HCT116 (cell line): Measurements from ENCODE around the gene MLC1. TPM values are rescaled to one million over a fixed set of nuclear protein-coding genes. Genes with fewer than 3 reads are reported as not detected.
A peak's percentile ranks its signal among the peaks of the same experiment; 100 is the strongest.

ENCODE experiments used
- ATAC-seq: fragments of 200-7000 bp; cut with Tn5 transposase; 2 replicates; pipeline ENCODE4 v1.9.1; 2020; ENCODE audit warnings: mild to moderate bottlenecking, moderate library complexity
- BruUV-seq: library from RNA; stranded (reverse); fragments of 400-500 nt; replicated peaks from 2 replicates; lab custom pipeline; 2021; lab: Mats Ljungman, UMichigan
- CTCF ChIA-PET: fragments of 300-600 bp; sonication (Branson Sonifier 250); formaldehyde crosslinking; loops from one replicate; lab custom pipeline; 2021; ENCODE audit warnings: antibody characterized with exemption; lab: Charles Lee
- POLR2A ChIA-PET: fragments of 300-600, 350-600 bp; sonication (Branson Sonifier 250); formaldehyde crosslinking; loops from one replicate; lab custom pipeline; 2021; ENCODE audit warnings: antibody characterized with exemption; lab: Charles Lee
- RAD21 ChIA-PET, 2 experiments: fragments of 300-600 bp; sonication (Branson Sonifier 250); formaldehyde crosslinking; loops; one replicate each; lab custom pipeline; 2023; ENCODE audit warnings: low total read pairs in 2 of 2; ENCODE audit not compliant: uncharacterized antibody in 2 of 2, unreplicated experiment in 2 of 2, low non-redundant PET in 1 of 2; lab: Charles Lee
- DNase-seq: peaks from one replicate; pipeline ENCODE4 v3.0.0-alpha.2; 2010; ENCODE audit warnings: low read depth, low spot score
- H2AFZ ChIP-seq: fragments of 200-600 bp; shearing (Covaris generic), sonication (generic); 2 replicates; pipeline ENCODE4 v1.6.1; 2017; ENCODE audit warnings: low read depth, mixed run types, mixed read lengths, antibody characterized with exemption, low read length; ENCODE audit not compliant: poor library complexity, severe bottlenecking
- H3K27ac ChIP-seq: 2 replicates; pipeline ENCODE4 v1.5.1; 2012; ENCODE audit warnings: low read depth, low read length
- H3K27me3 ChIP-seq: fragments of 200-600 bp; sonication (generic); 2 replicates; pipeline ENCODE4 v1.6.1; 2016; ENCODE audit warnings: mixed run types, low read length, mixed read lengths; ENCODE audit not compliant: insufficient read depth
- H3K36me3 ChIP-seq, 2 experiments: fragments of 200-500 bp in 1 of 2; fragments of 200-600 bp in 1 of 2; sonication (Bioruptor generic) in 1 of 2; sonication (generic) in 1 of 2; 2 replicates each; pipeline versions ENCODE4 v1.5.1 to v1.6.1; 2014 to 2016; ENCODE audit warnings: low read length in 2 of 2, inconsistent platforms in 1 of 2, mixed read lengths in 1 of 2, mixed run types in 1 of 2; ENCODE audit not compliant: insufficient read depth in 2 of 2, control insufficient read depth in 1 of 2
- H3K4me1 ChIP-seq, 2 experiments: fragments of 200-600 bp in 1 of 2; sonication (generic) in 1 of 2; 2 replicates each; pipeline versions ENCODE4 v1.5.1 to v1.6.1; 2012 to 2017; ENCODE audit warnings: low read length in 2 of 2, inconsistent platforms in 1 of 2, mild to moderate bottlenecking in 1 of 2, mixed read lengths in 1 of 2, mixed run types in 1 of 2, moderate library complexity in 1 of 2; ENCODE audit not compliant: insufficient read depth in 2 of 2, control insufficient read depth in 1 of 2
- H3K4me2 ChIP-seq: fragments of 200-600 bp; sonication (generic); 2 replicates; pipeline ENCODE4 v1.6.1; 2017; ENCODE audit warnings: mixed run types, low read length, mixed read lengths
- H3K4me3 ChIP-seq, 2 experiments: fragments of 200-600 bp in 1 of 2; sonication (generic) in 1 of 2; replicated peaks in 1 of 2; 2 replicates each; pipeline ENCODE4 v1.5.1; 2011 to 2016; ENCODE audit warnings: low read length in 2 of 2, control low read depth in 1 of 2, low read depth in 1 of 2, mild to moderate bottlenecking in 1 of 2, mixed read lengths in 1 of 2, mixed run types in 1 of 2
- H3K79me2 ChIP-seq: fragments of 200-600 bp; sonication (generic); 2 replicates; pipeline ENCODE4 v1.6.1; 2017; ENCODE audit warnings: mild to moderate bottlenecking, mixed run types, low read length, moderate library complexity, mixed read lengths; ENCODE audit not compliant: insufficient read depth
- H3K9ac ChIP-seq: fragments of 200-600 bp; sonication (generic); 2 replicates; pipeline ENCODE4 v1.6.1; 2016; ENCODE audit warnings: low read length, mixed read lengths
- H3K9me2 ChIP-seq: fragments of 200-600 bp; sonication (generic), shearing (Covaris generic); 2 replicates; pipeline ENCODE4 v1.6.1; 2017; ENCODE audit warnings: mixed run types, mild to moderate bottlenecking, moderate library complexity; ENCODE audit not compliant: insufficient read depth
- H3K9me3 ChIP-seq, 2 experiments: fragments of 200-500 bp in 1 of 2; fragments of 200-600 bp in 1 of 2; sonication (Bioruptor generic) in 1 of 2; sonication (generic) in 1 of 2; 2 replicates each; pipeline ENCODE4 v1.6.1; 2014 to 2017; ENCODE audit warnings: low read length in 2 of 2, mixed read lengths in 2 of 2, inconsistent platforms in 1 of 2, low read depth in 1 of 2, mild to moderate bottlenecking in 1 of 2, mixed run types in 1 of 2, moderate library complexity in 1 of 2; ENCODE audit not compliant: control insufficient read depth in 1 of 2, insufficient read depth in 1 of 2
- H4K20me1 ChIP-seq: fragments of 200-600 bp; sonication (generic), shearing (Covaris generic); 2 replicates; pipeline ENCODE4 v1.6.1; 2017; ENCODE audit warnings: mixed run types, mild to moderate bottlenecking, moderate library complexity; ENCODE audit not compliant: insufficient read depth
- ZNF274 ChIP-seq: fragments of 200-500 bp; sonication (Bioruptor generic); IDR thresholded peaks from 2 replicates; pipeline ENCODE4 v1.6.1; 2014; ENCODE audit warnings: mild to moderate bottlenecking, low read depth, low read length, inconsistent platforms
- intact Hi-C: fragments of 100-400 bp; cut with micrococcal nuclease; formaldehyde crosslinking; loops from 2 replicates; pipeline ENCODE4 v1.10.0; 2022
- total RNA-seq: library from RNA; stranded (reverse); gene quantifications from one replicate; pipeline ENCODE4 v1.2.1, GENCODE V29; 2021; ENCODE audit not compliant: unreplicated experiment
- TF ChIP-seq, protein P1 (sequence below), 3 experiments: fragments of 200-600 bp in 1 of 3; sonication (generic) in 1 of 3; IDR thresholded peaks in 2 of 3; conservative IDR thresholded peaks in 1 of 3; 2 replicates each; pipeline ENCODE4 v1.5.1; 2012 to 2017; ENCODE audit warnings: low read depth in 2 of 3, low read length in 2 of 3, antibody characterized with exemption in 1 of 3, borderline replicate concordance in 1 of 3, control low read depth in 1 of 3, mild to moderate bottlenecking in 1 of 3, mixed read lengths in 1 of 3, mixed run types in 1 of 3, moderate library complexity in 1 of 3; ENCODE audit not compliant: insufficient read depth in 1 of 3

The MLC1 gene
- total RNA-seq, 1 experiment from 2014 or later, result not detected

DNA sequence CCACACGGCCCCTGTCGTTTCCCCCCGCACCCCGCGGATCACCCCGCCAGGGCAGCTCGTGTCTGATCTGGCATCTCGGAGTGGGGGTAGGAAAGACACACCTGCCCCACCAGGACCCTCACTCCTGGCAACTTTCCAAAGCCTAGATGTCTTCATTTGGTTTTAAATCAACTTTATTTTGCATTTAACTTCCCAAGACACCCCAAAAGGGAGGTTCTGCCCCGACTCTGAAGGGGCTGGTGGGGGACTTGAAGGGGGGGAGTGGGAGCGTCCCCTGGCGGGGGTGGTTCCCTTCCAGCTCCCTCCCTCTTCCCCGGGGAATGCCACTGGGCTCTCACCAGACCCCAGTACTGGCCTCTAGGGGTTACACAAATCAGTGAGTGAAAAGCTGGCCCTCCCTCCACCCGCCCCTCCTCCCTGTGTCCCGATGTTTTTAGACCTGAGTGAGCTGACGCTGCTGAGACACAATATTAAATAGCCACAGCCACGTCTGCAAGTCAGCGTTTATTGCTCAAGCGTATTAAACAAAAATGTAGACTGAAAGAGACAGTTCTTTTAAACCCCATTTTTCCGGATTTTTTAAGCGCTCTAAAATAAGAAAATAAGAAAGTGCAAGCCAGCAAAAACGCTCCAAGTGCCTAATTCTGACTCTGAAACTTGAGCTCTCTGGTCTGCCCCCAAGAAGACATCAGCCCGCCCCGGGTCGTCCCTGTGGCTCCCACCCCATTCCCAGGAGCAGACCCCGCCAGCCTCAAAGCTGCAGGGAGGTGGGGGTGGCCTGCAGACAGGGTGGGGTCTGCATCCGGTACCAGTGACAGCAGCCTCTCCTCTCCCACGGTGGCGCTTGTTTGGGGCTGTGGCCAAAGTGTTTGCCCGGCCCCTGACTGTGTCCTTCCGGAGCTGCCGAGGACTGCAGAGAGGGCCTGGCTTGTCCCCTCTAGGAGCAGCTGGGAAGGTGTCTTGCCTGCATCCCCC, 26.0 kb downstream of the MLC1 start:
- CTCF ChIA-PET, result no interaction called here
- Histone ChIP-seq H3K27ac (no peak overlapping the region), H3K4me1 (no peaks in the 10 kb centered on the region)
- no peak for TF ChIP-seq ZNF274
- TF ChIP-seq, protein P1, sequence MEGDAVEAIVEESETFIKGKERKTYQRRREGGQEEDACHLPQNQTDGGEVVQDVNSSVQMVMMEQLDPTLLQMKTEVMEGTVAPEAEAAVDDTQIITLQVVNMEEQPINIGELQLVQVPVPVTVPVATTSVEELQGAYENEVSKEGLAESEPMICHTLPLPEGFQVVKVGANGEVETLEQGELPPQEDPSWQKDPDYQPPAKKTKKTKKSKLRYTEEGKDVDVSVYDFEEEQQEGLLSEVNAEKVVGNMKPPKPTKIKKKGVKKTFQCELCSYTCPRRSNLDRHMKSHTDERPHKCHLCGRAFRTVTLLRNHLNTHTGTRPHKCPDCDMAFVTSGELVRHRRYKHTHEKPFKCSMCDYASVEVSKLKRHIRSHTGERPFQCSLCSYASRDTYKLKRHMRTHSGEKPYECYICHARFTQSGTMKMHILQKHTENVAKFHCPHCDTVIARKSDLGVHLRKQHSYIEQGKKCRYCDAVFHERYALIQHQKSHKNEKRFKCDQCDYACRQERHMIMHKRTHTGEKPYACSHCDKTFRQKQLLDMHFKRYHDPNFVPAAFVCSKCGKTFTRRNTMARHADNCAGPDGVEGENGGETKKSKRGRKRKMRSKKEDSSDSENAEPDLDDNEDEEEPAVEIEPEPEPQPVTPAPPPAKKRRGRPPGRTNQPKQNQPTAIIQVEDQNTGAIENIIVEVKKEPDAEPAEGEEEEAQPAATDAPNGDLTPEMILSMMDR (IDR thresholded peaks at IDR 0.05 in 2 of 3, conservative IDR thresholded peaks at IDR 0.05 in 1 of 3; ENCODE audit: borderline replicate concordance in 1 of 3, insufficient read depth in 1 of 3, low read depth in 2 of 3, low read length in 2 of 3), result 0 out of 6 replicates have a peak, but pooled peaks of 1 of the 3 experiments have one; percentile 11
- TF ChIP-seq, all 23 proteins: peak for 1
- DNase-seq, result no peak
- H3K9ac ChIP-seq, result no peak overlapping the region
- no peak overlapping the region for H3K4me2 ChIP-seq
- POLR2A ChIA-PET, result no interaction called here
- peak; percentile 79 for ATAC-seq
- RAD21 ChIA-PET, result interaction anchor here in 1 of 2 experiments (0.8 kb wide), 1 partner anchor 79 kb away, joined by 3 read pairs; no protein-coding TSS in a partner anchor
- no peaks in the 10 kb centered on the region for H3K9me2 ChIP-seq
- H2AFZ ChIP-seq, result no peak overlapping the region
- BruUV-seq, result no TSS peak
- H3K27me3 ChIP-seq, result no peaks in the 10 kb centered on the region
- H3K79me2 ChIP-seq, result no peaks in the 10 kb centered on the region
- intact Hi-C loops, result no loop called here
- H3K36me3 ChIP-seq, result no peaks in the 10 kb centered on the region
- H4K20me1 ChIP-seq, result no peaks in the 10 kb centered on the region
- no peaks in the 10 kb centered on the region for H3K9me3 ChIP-seq
- H3K4me3 ChIP-seq, result no peak overlapping the region
